ENCODE data around the gene LY86. TPM values are rescaled to one million over a fixed set of nuclear protein-coding genes. Genes with fewer than 3 reads are reported as not detected.

LY86 gene
- total RNA-seq, 1 experiment from 2014 or later = not detected

DNA sequence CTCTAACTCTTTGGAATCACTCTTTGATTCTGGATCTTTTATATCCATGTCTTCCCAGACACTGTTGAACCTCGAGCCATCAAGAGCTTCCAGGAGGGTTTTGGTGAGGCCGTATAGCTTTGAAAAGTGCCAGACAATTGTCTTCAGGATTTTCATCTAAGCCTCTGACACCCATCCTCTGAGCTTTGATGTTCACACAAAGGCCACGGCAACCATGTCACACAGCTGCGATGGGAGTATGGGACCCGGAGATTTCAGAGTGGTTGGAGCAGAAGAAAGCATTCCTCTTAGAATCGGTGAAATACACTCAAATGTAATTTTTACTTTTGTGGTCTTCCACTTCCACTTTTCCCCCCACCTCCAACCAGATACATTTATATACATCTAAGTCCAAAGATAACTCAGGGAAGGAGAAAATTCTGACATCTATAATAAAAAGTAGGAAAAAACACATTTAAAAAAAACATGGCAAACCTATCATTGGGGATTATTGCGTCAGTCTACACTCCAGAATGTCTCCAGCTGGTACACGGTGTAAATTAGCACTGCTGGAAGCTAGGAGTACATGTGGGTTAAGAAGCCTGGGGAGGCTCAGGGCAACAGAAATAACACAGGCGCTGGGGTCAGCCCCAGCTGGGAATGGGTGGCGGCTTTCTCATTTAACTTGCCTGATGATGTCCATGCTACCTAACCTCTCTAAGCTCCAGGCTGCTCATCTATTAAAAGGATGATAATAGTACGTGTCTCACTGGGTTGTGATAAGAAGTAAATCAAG, 92.7 kb downstream of the LY86 start:
- DNase-seq (ENCODE audit: low spot score) = no peak

DNA sequence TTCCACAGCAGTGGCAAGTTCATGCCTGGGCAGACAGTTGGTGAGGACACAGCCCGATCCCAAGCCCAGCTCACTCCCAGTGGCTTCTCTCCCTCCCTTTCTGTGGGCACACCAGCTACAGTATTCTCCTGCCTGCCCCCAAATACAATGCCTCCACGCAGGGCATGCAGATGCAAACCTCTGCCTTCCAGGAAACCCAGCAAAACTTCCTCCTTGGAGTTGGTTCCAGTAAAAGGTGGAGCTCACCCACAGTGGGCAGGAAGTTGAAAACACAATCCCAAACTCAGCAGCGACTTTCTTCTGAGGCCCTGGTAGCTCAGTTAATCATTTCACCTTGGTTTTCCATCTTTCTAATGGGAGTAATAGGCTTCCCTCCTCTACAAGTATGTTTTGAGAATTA, 93.7 kb downstream of the LY86 start:
- no peak for DNase-seq (ENCODE audit: low spot score)

DNA sequence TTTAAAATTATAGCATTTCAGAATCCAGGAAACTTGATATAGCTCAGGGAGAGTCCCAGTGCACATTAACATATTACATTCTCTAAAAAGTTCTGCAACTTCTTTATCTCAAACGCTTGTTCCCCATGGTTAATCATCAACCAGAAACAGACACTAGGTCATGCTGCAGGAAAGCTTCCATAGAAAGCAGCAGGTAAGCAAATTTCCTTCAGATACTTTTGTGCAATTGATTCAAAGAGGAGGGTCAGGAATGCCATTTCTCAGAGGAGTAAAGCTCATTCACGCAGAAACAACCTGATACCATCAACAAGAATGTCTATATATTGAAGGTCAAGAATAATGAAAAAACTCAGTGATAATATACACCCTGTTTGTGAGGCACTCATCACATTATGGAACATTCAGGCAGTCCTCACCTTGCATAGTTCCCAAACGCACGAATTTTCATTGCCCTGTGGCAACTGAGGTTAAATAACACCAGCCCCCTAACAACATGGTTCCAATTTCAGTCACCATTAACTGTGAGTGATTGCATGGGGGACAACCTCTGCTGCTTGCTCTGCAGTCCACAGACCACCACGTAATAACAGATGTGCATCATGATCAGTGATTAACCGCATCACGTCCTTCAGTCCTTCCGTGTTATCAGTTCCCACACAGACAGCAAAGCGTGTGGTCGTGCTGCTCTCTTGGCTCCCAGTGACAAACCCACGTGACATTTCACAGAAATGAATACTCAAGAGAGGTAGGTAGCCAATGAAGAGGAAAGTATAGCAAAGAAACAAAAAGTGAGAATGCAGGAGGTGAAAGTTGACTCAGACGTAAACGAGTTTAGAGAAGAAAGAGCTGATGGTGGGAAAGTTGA, 95.7 kb downstream of the LY86 start:
- DNase-seq (ENCODE audit: low spot score) = no peak

GRCh38 chr6:6685249-6686040, 96.9 kb downstream of the LY86 start:
- DNase-seq (ENCODE audit: low spot score) = no peak

DNA sequence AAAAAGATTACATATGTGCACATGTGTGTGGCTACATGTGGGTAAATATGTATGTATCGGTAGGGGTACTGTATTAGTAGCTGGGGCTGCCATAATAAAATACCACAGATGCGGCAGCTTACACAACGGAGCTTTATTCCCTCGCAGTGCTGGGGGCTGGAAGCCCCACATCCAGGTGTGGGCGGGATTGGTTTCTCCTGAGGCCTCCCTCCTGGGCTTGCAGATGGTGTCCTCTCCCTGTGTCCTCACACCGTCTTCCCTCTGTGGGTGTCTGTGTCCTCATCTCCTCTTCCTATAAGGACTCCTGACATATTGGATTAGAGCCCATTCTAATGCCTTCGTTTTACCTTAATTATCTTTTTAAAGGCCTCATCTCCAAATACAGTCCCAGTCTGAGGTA, 97.7 kb downstream of the LY86 start:
- no peak for DNase-seq (ENCODE audit: low spot score)

DNA sequence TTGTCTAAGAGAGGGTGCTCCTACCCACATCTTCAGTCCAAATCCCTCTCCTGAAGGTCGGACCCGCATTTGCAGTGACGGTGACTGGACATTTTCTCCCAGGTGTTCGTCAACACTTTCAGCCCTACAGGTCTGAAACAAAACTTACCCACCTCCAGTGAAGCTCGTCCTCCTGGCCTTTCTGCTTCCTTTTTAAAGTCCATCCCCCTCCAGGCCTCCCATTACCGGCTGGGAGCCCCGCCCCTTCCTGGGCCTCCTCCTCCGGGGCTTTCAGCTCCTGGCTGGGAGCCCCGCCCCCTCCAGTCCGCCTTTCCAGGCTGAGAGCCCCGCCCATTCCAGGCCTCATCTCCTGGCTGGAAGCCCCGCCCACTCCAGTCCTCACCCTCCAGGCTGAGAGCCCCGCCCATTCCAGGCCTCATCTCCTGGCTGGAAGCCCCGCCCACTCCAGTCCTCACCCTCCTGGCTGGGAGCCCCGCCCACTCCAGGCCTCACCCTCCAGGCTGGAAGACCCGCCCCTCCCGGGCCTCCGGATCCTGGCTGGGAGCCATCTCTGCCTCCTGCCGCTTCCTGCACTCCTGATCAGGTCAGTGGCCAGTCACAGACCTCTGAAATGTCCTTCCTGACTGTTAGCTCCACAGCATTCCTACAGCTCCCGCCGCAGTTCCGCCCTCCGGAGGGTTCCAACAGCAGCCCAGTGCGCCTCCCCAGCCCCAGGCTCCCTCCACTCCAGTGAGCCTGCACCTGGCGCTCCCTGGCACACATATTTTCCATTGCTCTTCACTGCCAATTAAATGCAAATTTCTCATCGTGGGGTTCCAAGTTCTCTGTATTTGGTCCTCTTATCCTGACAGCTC, 98.5 kb downstream of the LY86 start:
- DNase-seq (ENCODE audit: low spot score) = peak; percentile 95

DNA sequence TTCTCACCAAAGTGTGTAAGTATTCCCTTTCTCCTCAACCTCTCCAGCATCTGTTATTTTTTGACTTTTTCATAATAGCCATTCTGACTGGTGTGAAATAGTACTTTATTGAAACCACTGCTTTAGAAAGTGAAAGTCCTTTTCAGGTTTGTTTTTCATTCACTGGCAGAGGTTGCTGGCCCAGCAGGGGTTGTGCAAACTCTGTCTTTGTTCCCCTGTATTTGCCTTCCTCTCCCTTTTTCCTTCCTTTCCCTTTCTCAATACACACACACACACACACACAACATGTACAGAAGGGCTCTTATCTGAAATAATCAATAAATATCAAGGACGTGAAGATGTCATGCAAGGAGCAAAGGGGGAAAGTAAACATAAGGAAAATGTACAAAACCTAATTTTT, 99.8 kb downstream of the LY86 start:
- DNase-seq (ENCODE audit: low spot score) = no peak

GRCh38 chr6:6688951-6689350, 100.4 kb downstream of the LY86 start:
- no peak for DNase-seq (ENCODE audit: low spot score)

DNA sequence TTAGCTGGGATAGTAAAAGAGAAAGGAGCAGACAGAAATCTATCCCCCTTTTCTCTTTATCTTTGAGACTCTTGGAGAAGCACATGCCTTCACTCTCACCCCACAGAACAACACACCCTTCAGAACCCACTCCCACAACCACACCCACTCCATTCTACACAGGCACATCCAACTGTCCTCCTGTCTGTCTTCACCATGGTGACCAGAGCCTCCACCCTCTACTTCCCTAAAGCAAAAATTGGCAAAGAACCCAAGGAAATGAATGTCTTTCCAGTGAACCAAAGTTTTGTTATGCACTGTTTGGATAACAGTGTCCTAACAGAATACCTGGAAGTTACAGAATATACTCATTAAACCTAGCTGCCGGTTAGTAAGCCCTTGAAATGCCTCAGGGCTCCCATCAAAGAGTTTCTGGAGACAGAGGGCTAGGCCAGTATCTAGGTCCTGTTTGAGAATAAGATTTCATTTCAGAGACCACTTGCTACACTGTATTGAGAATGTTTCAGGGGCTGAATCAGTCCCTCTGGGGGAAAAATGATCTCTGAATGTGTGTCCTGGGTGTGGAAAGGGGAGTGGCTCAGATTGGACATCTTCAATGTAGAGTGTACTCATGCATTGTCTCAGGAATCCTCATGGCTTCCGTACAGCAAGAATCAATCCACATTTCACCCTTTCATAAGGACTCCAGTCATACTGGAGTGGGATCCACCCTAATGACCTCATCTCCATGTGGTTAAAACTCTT, 101.1 kb downstream of the LY86 start:
- DNase-seq (ENCODE audit: low spot score) = peak; percentile 33

DNA sequence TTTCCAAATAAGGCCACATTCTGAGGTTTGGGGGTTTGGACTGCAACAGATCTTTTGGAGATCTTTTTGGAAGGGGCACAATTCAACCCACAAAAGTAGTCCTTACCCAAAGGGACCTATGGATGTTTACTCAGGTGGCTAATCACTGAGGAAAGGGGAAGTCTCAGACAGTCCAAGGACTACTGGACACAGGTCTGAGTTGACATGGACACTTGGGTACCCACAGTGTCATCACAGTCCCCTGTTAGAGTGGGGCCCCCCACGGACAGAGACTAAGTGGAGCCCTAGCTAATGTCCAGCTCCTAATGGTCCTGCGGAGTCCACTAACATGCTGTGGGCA, 101.6 kb downstream of the LY86 start:
- no peak for DNase-seq (ENCODE audit: low spot score)

DNA sequence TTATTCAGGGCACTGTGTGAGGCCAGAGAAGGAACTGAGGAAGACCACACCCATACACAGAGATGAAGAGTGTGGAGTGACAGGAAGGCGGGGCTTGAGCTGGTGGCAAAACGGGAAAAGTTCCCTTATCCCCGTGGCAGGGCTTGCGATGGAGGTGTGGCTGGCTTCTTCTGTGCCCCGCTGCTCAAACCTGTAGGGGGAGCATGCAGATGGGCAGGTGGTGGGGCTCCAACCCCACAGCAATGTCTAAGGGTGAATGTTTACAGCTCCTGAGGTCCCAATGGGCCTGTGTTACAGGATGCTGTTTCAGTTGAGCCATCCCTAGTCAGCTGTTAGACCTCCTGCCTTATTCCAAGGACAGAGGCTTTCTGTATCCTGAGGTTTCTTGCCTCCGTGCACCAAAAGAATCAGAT, 105.9 kb downstream of the LY86 start:
- no peak for DNase-seq (ENCODE audit: low spot score)

- DNase-seq (ENCODE audit: low spot score) = no peak
Observed at GRCh38 chr6:6694825-6695624, 106.5 kb downstream of the LY86 start.

- DNase-seq (ENCODE audit: low spot score) = no peak
Observed at GRCh38 chr6:6695625-6696276, 107.2 kb downstream of the LY86 start.

DNA sequence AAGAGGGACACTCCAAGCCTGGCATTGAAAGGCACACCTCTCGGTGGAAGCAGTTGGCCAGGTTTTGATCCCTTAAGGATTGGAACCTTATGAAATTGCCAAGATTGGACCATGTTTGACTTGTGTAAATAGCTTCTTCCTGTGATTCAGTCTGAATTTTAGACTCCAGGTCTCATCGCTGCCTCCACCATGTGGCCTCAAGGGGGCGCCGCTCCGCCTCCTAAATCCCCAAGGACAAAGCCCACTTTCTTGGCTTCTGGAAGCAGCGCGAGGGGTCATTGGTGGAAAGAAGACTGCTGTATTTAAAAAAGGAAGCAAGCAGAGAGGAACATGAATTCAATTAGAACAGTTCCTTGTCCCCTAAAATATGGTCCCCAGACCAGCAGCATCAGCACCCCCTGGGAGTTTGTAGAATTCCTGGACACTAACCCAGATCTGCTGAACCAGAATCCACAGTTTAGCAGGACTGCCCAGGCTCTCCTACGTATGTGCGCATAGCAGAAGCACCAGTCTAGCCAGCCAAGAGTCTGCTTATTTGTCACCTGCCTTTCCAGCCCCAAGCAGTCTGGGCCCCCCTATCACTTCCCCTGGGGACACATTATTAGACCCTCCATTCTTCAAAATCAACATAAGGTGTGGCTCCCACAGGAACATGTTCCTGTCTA, 108.5 kb downstream of the LY86 start:
- peak; percentile 32 for DNase-seq (ENCODE audit: low spot score)

GRCh38 chr6:6697620-6698019, 109.1 kb downstream of the LY86 start:
- no peak for DNase-seq (ENCODE audit: low spot score)

DNA sequence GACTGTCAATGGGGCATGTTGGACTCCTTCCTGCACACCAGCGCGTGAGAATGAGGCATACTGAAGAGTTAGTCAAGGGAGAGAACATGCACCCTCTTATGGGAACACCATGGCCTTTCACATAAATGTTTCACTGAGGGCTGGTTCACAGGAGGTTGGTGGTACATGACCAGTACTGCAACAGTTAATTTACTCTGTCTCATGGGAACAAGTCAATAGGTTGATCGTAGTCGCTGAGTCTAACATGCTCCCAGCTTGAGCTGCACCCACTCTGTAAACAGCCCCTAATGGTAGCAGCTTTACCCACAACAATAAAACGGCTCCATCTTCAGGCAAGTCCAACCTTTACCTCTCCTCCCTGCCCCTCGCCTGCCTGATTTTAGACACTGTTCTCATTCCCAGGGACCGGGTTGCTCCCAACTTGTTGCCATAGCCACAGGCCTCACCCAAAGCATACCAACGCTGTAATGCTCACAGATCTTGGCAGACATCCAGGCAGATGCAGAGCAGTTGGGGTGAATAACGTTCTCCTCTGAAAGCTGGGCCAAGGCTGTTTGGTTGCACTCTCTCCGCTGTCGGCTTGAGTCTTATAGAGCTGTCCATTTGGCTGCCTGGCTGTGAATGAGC, 111.3 kb downstream of the LY86 start:
- DNase-seq (ENCODE audit: low spot score) = peak; percentile 67

- no peak for DNase-seq (ENCODE audit: low spot score)
Observed at GRCh38 chr6:6700407-6701270, 112.1 kb downstream of the LY86 start.
